HFF-Myc (cell line): ENCODE results near the gene OTOS.

Experiments used
- DNase-seq: peaks from one replicate; pipeline ENCODE4 v3.0.0-alpha.2; 2011; ENCODE audit warnings: low read depth; ENCODE audit errors: extremely low read depth
- H3K4me3 ChIP-seq: replicated peaks from 2 replicates; pipeline ENCODE4 v1.5.1; 2011; ENCODE audit warnings: low read depth, mild to moderate bottlenecking, control low read depth, low read length
- CTCF ChIP-seq: IDR thresholded peaks from 2 replicates; pipeline ENCODE4 v1.5.1; 2012; ENCODE audit warnings: mild to moderate bottlenecking, low read depth, low read length, control low read depth; ENCODE audit errors: missing control alignments

OTOS gene

GRCh38 chr2:240133401-240133800, 7.1 kb downstream of the OTOS start:
- H3K4me3 ChIP-seq, result no peak overlapping the region
- no peak for TF ChIP-seq CTCF
- no peak for DNase-seq

DNA sequence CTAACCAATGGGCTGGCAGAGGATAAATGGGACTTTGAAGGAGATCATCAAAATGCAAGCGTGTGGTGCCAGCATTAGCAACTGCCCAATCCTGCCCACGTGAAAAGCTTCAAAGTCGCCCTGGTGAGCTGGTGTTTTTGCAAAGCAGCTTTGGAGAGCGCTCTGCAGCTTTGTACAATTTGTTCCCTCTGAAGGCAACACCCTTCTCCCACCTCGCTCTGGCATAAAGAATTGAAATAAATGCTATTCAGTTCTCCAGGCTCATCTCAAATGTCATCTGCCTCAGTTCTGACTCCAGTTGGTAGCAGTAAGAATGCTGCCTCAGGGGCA, 7.8 kb downstream of the OTOS start:
- no peak for DNase-seq

DNA sequence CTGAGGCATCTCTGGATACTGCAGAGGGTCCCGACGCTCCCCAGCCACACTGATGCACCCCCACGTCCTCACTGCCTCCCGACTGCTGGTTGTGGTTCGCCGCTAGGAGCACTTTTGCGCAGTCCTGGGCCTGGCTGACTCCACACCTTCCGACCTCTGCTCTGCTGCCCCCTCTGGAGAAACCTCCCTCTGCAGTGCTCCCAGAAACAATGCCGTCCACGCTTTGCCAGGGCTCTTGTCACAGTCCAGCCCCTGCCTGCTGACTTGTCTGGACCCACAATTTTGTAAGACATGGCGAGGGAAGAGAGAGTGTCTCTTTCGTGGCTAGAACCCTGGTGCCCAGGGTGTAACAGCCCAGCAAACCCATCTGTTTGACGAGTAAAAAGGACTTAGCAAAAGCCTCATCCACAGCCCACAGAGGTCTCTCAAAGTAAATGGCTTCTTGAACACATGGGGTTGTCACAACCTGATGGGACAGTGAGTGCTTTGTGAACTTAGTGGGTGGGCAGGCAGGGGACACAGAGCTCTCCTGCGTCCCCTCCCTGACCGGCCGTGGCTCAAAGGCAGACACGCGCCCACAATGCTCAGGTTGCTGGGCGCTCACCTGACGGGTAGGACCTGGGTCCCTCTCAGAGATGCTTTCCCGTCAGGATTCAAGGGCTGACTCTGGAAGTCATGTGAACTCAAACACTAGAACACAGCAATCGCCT, 8.4 kb downstream of the OTOS start:
- TF ChIP-seq CTCF, result peak; percentile 33
- no peak overlapping the region for H3K4me3 ChIP-seq
- no peak for DNase-seq

More for the DNA sequence above, 7.8 kb downstream of the OTOS start:
- no peak for TF ChIP-seq CTCF
- no peak overlapping the region for H3K4me3 ChIP-seq

DNA sequence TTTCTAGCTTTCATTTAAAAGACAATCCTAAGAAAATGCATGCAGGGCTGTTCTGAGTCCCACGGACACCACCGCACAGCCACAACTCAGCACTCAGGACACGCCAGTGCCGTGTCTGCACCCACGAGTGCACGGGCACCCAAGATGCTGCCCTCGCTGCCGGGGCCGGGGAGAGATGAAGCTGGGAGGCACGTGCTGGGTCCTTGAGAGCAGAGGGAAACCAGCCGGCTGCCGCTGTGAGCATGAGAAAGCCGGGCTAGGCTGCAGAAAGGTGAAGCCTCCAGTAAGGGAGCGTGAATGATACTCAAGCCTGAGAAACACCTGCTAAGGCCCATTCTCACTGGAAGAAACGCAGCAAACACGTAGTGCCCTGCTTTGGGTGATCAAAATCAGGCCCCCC, 9.2 kb downstream of the OTOS start:
- no peak for TF ChIP-seq CTCF
- no peak for DNase-seq
- H3K4me3 ChIP-seq, result no peak overlapping the region

GRCh38 chr2:240130393-240131195, 9.9 kb downstream of the OTOS start:
- no peak for TF ChIP-seq CTCF
- H3K4me3 ChIP-seq, result no peak overlapping the region
- no peak for DNase-seq

DNA sequence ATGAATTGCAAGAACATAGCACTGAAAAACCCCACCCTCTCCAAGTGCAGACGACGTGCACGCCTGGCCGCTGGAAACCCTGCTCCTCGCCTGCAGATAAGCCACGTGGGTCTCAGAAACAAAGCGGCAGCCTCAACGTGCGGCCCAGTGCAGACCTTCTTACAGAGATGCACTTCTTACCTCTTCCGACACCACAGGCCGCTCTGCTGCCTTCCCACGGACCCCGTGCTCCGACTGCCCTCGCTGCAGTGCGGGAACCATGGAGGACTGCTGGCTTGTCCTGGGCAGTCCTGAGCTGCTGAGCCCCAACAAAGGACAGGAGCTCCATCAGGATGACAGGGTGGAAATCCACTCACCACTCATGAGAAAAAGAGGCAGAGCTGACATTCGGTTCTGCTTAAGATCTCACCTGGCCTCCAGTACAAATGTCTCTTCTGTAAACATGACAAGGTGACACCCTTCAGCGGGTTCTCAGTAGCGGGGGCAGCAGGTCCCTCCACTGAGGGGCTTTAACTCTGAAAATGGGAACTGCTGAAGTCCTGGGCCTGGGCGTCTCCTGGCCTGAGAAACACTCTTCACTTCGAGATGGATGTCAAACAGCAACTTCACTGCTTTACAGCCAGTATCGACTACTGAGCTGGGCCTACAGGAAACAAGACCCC, 10.6 kb downstream of the OTOS start:
- no peak overlapping the region for H3K4me3 ChIP-seq
- no peak for DNase-seq
- no peak for TF ChIP-seq CTCF
